Mesenchymal stem cell (in vitro differentiated cells and primary cell): Measurements from ENCODE around the gene CHI3L2.

ENCODE experiments used
- DNase-seq: peaks from one replicate; pipeline ENCODE4 v3.0.0-alpha.2; 2013
- H2AFZ ChIP-seq: one replicate; pipeline ENCODE4 v1.6.1; 2013; ENCODE audit warnings: low read depth, mild to moderate bottlenecking, control low read depth, inconsistent platforms, low read length, moderate library complexity
- H2AK5ac ChIP-seq: 2 replicates; pipeline ENCODE4 v1.6.1; 2013; ENCODE audit warnings: low read length, moderate library complexity, mild to moderate bottlenecking, inconsistent platforms; ENCODE audit not compliant: severe bottlenecking
- H2BK120ac ChIP-seq: one replicate; pipeline ENCODE4 v1.6.1; 2013; ENCODE audit warnings: low read depth, mild to moderate bottlenecking, inconsistent platforms, low read length, moderate library complexity
- H2BK12ac ChIP-seq, 2 experiments: one replicate each; pipeline ENCODE4 v1.6.1; 2013; ENCODE audit warnings: inconsistent platforms in 2 of 2, low read length in 2 of 2, mild to moderate bottlenecking in 2 of 2, moderate library complexity in 2 of 2, control low read depth in 1 of 2
- H2BK15ac ChIP-seq: one replicate; pipeline ENCODE4 v1.6.1; 2013; ENCODE audit warnings: mild to moderate bottlenecking, low read depth, inconsistent platforms; ENCODE audit not compliant: poor library complexity, severe bottlenecking
- H2BK5ac ChIP-seq: 2 replicates; pipeline ENCODE4 v1.6.1; 2013; ENCODE audit warnings: low read depth, mild to moderate bottlenecking, low read length, control low read depth, inconsistent platforms; ENCODE audit not compliant: poor library complexity, severe bottlenecking
- H3K14ac ChIP-seq, 2 experiments: one replicate each; pipeline ENCODE4 v1.6.1; 2013; ENCODE audit warnings: inconsistent platforms in 2 of 2, low read length in 2 of 2, control low read depth in 1 of 2, mild to moderate bottlenecking in 1 of 2, moderate library complexity in 1 of 2
- H3K18ac ChIP-seq, 2 experiments: one replicate each; pipeline ENCODE4 v1.6.1; 2013; ENCODE audit warnings: inconsistent platforms in 2 of 2, low read length in 2 of 2, control low read depth in 1 of 2, low read depth in 1 of 2, mild to moderate bottlenecking in 1 of 2
- H3K23ac ChIP-seq, 2 experiments: one replicate each; pipeline ENCODE4 v1.6.1; 2013; ENCODE audit warnings: inconsistent platforms in 2 of 2, low read length in 2 of 2, mild to moderate bottlenecking in 2 of 2, moderate library complexity in 2 of 2, control low read depth in 1 of 2
- H3K27ac ChIP-seq: 2 replicates; pipeline ENCODE4 v1.5.1; 2013; ENCODE audit warnings: mild to moderate bottlenecking, moderate library complexity, low read length, control low read depth, inconsistent platforms; ENCODE audit not compliant: poor library complexity, severe bottlenecking
- H3K27me3 ChIP-seq, 2 experiments: 2 replicates each; pipeline versions ENCODE4 v1.6.1 to v1.7.0; 2013; ENCODE audit warnings: low read length in 2 of 2, mild to moderate bottlenecking in 2 of 2, moderate library complexity in 2 of 2, control low read depth in 1 of 2, inconsistent platforms in 1 of 2; ENCODE audit not compliant: control insufficient read depth in 1 of 2, insufficient read depth in 1 of 2
- H3K36me3 ChIP-seq, 2 experiments: 2 replicates each; pipeline versions ENCODE4 v1.6.1 to v1.7.0; 2013; ENCODE audit warnings: low read length in 2 of 2, control low read depth in 1 of 2, inconsistent platforms in 1 of 2, low read depth in 1 of 2, mild to moderate bottlenecking in 1 of 2; ENCODE audit not compliant: insufficient read depth in 2 of 2, control insufficient read depth in 1 of 2
- H3K4ac ChIP-seq, 2 experiments: one replicate each; pipeline ENCODE4 v1.6.1; 2013; ENCODE audit warnings: inconsistent platforms in 2 of 2, low read length in 2 of 2, mild to moderate bottlenecking in 2 of 2, moderate library complexity in 2 of 2, control low read depth in 1 of 2, low read depth in 1 of 2
- H3K4me1 ChIP-seq: 2 replicates; pipeline ENCODE4 v1.6.1; 2013; ENCODE audit warnings: low read depth, low read length, control low read depth; ENCODE audit not compliant: control insufficient read depth, insufficient read depth
- H3K4me2 ChIP-seq: 2 replicates; pipeline ENCODE4 v1.6.1; 2013; ENCODE audit warnings: low read length, mild to moderate bottlenecking, inconsistent platforms; ENCODE audit not compliant: poor library complexity, severe bottlenecking
- H3K4me3 ChIP-seq, 2 experiments: 2 replicates each; pipeline versions ENCODE4 v1.5.1 to v1.7.0; 2013; ENCODE audit warnings: low read length in 2 of 2, mild to moderate bottlenecking in 2 of 2, control low read depth in 1 of 2, low read depth in 1 of 2; ENCODE audit not compliant: insufficient read depth in 1 of 2
- H3K79me1 ChIP-seq: replicated peaks from 2 replicates; pipeline ENCODE4 v1.6.1; 2013; ENCODE audit warnings: mild to moderate bottlenecking, control low read depth, low read length, inconsistent platforms; ENCODE audit not compliant: poor library complexity, severe bottlenecking
- H3K9ac ChIP-seq: 2 replicates; pipeline ENCODE4 v1.7.0; 2013; ENCODE audit warnings: mild to moderate bottlenecking, low read length, moderate library complexity
- H3K9me3 ChIP-seq: 2 replicates; pipeline ENCODE4 v1.7.0; 2013; ENCODE audit warnings: mild to moderate bottlenecking, low read length; ENCODE audit not compliant: control insufficient read depth
- H4K8ac ChIP-seq: one replicate; pipeline ENCODE4 v1.6.1; 2013; ENCODE audit warnings: inconsistent platforms, mild to moderate bottlenecking, low read length, moderate library complexity
- H4K91ac ChIP-seq: one replicate; pipeline ENCODE4 v1.6.1; 2013; ENCODE audit warnings: mild to moderate bottlenecking, low read length, inconsistent platforms
- WGBS: methylation state at CpG from one replicate; pipeline ENCODE4 v1.1.7; 2013; ENCODE audit warnings: mixed read lengths; 5-methylcytosine and 5-hydroxymethylcytosine counted together

CHI3L2 gene

GRCh38 chr1:111199881-111200801 is 27.4 kb upstream of the CHI3L2 start, which contains the start of gene DENND2D:
Gene DENND2D (minus strand): TSS chr1:111200646. CDS start chr1:111200459, 187 bp downstream.
- H3K4me2 ChIP-seq: no peak within 1 kb of the TSS
- H2BK5ac ChIP-seq: no peak within 1 kb of the TSS
- peak within 1 kb of the TSS in 1 of 2 experiments; percentile 72 for H3K14ac ChIP-seq
- H3K27me3 ChIP-seq: peaks cover 10 to 15% of the 10 kb centered on the region in 2 experiments
- 92% methylated on average over 17 of the region's 17 CpGs for WGBS
- no peak within 1 kb of the TSS for H3K9ac ChIP-seq
- H2AK5ac ChIP-seq: no peak within 1 kb of the TSS
- H2BK120ac ChIP-seq: peak within 1 kb of the TSS; percentile 22
- peak within 1 kb of the TSS; percentile 18 for H2BK15ac ChIP-seq
- peaks cover 6 to 12% of the 10 kb centered on the region in 2 experiments for H3K36me3 ChIP-seq
- H2AFZ ChIP-seq: no peak within 1 kb of the TSS
- H3K9me3 ChIP-seq: no peaks in the 10 kb centered on the region
- H4K91ac ChIP-seq: no peak within 1 kb of the TSS
- H3K27ac ChIP-seq: no peak within 1 kb of the TSS
- no peak within 1 kb of the TSS for H2BK12ac ChIP-seq
- H3K4ac ChIP-seq: no peak within 1 kb of the TSS
- no peak within 1 kb of the TSS for H4K8ac ChIP-seq
- no peak within 1 kb of the TSS for H3K18ac ChIP-seq
- H3K4me3 ChIP-seq: peak within 1 kb of the TSS in 1 of 2 experiments; percentile 23
- no peak within 1 kb of the TSS for H3K23ac ChIP-seq
- no peak for DNase-seq
- H3K4me1 ChIP-seq: peaks cover 13% of the 10 kb centered on the region
- no peaks in the 10 kb centered on the region for H3K79me1 ChIP-seq

- Histone ChIP-seq H2BK15ac (no peak overlapping the region), H3K4me1 (peaks cover 13% of the 10 kb centered on the region), H3K79me1 (no peaks in the 10 kb centered on the region), H3K4me2 (no peak overlapping the region), H2BK120ac (no peak overlapping the region), H4K8ac (no peak overlapping the region), H3K18ac (no peak overlapping the region), H2BK12ac (no peak overlapping the region), H2AK5ac (no peak overlapping the region), H3K9ac (no peak overlapping the region), H2BK5ac (no peak overlapping the region), H3K4ac (no peak overlapping the region), H4K91ac (no peak overlapping the region), H3K4me3 (no peak overlapping the region), H2AFZ (no peak overlapping the region), H3K9me3 (no peaks in the 10 kb centered on the region), H3K23ac (no peak overlapping the region), H3K27me3 (peaks cover 10 to 18% of the 10 kb centered on the region in 2 experiments), H3K27ac (no peak overlapping the region), H3K36me3 (peaks cover 6 to 10% of the 10 kb centered on the region in 2 experiments), H3K14ac (no peak overlapping the region)
- DNase-seq: no peak
- WGBS: 75% methylated on average over 3 of the region's 3 CpGs
Measured at GRCh38 chr1:111200802-111201161, 26.7 kb upstream of the CHI3L2 start.

- Histone ChIP-seq H3K9ac (no peak overlapping the region), H3K4ac (no peak overlapping the region), H2BK120ac (no peak overlapping the region), H3K4me1 (peaks cover 13% of the 10 kb centered on the region), H3K4me3 (no peak overlapping the region), H3K23ac (no peak overlapping the region), H3K4me2 (no peak overlapping the region), H4K8ac (no peak overlapping the region), H3K27me3 (peaks cover 10 to 15% of the 10 kb centered on the region in 2 experiments), H2BK15ac (no peak overlapping the region), H2BK12ac (no peak overlapping the region), H3K9me3 (no peaks in the 10 kb centered on the region), H2BK5ac (no peak overlapping the region), H3K79me1 (no peaks in the 10 kb centered on the region), H4K91ac (no peak overlapping the region), H2AK5ac (no peak overlapping the region), H3K14ac (peak overlapping the region in 1 of 2 experiments; percentile 72), H3K27ac (no peak overlapping the region), H2AFZ (no peak overlapping the region), H3K18ac (no peak overlapping the region), H3K36me3 (peaks cover 5 to 6% of the 10 kb centered on the region in 2 experiments)
- no peak for DNase-seq
- WGBS: 80% methylated on average over 5 of the region's 5 CpGs
Measured at GRCh38 chr1:111201275-111202090, 26.0 kb upstream of the CHI3L2 start.

DNA sequence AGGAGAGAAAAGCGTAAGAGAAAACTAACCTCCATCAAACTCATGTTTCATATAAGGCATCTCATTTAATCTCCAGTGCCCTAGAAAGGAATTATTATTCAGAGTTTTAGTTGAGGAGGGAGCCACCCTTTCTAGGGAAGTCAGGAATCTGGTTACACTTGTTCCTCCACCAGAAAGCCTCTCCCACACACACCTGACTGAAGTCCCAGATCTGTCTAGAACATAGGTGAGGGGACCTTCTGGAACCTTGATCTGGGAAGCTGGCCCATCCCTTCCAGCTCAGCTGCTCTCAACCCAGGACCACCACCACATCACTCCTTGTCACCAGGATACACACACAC is 25.2 kb upstream of the CHI3L2 start:
- Histone ChIP-seq H3K14ac (no peak overlapping the region), H4K91ac (no peak overlapping the region), H2AK5ac (no peak overlapping the region), H3K4me3 (no peak overlapping the region), H2BK120ac (no peak overlapping the region), H3K79me1 (no peaks in the 10 kb centered on the region), H3K4me1 (peaks cover 13% of the 10 kb centered on the region), H3K9ac (no peak overlapping the region), H3K9me3 (no peaks in the 10 kb centered on the region), H3K36me3 (peaks cover 0 to 3% of the 10 kb centered on the region in 2 experiments), H3K18ac (no peak overlapping the region), H2AFZ (no peak overlapping the region), H2BK5ac (no peak overlapping the region), H3K27ac (no peak overlapping the region), H3K23ac (no peak overlapping the region), H4K8ac (peak overlapping the region; percentile 48), H2BK15ac (no peak overlapping the region), H2BK12ac (no peak overlapping the region), H3K4me2 (no peak overlapping the region), H3K4ac (no peak overlapping the region), H3K27me3 (peaks cover 10 to 17% of the 10 kb centered on the region in 2 experiments)
- DNase-seq: no peak
- WGBS: no CpG with 5 or more reads among the region's 1 CpG
